ENCODE measurements around the gene RFX3. TPM values are rescaled to one million over a fixed set of nuclear protein-coding genes. Genes with fewer than 3 reads are reported as not detected.

The RFX3 gene
- total RNA-seq, 3 donors from 2014 or later, result 9.2 to 10.1 (median 9.4) TPM

GRCh38 chr9:3506164-3506563, 19.6 kb downstream of the RFX3 start:
- Mint-ChIP-seq H3K27me3 (ENCODE audit: low read depth) (no peaks in the 10 kb centered on the region), H3K36me3 (ENCODE audit: insufficient read depth) (peaks cover 9% of the 10 kb centered on the region), H3K4me1 (ENCODE audit: low read depth) (peaks cover 42% of the 10 kb centered on the region), H3K9me3 (no peaks in the 10 kb centered on the region), H3K4me3 (no peak overlapping the region)
- ATAC-seq (no peak), DNase-seq (no peak)

- DNase-seq, result no peak
- H3K9me3 Mint-ChIP-seq, result no peaks in the 10 kb centered on the region
These were observed 23.0 kb downstream of the RFX3 start for GRCh38 chr9:3502560-3503398.

DNA sequence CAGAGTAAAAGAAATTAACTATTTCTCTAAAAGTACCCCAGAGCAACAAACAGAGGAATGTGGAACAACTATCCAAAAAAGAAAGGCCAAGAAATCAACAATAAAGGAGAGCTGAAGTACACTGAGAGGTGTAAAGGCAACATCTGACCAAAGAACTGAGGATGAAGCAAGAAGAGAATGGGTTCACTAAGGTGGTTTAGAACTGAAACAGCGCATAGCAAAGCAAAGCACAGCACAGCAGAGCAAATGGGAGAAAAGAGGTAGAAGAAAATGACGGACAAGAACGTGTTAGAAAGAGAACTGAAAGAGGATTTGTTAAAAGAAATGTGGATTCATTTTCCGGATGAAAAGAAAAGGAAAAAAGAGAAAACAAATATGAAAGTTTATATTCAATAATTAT, 25.8 kb downstream of the RFX3 start:
- H3K36me3 Mint-ChIP-seq (ENCODE audit: insufficient read depth), result peaks cover 6% of the 10 kb centered on the region
- H3K9me3 Mint-ChIP-seq, result no peaks in the 10 kb centered on the region
- DNase-seq, result no peak
- H3K4me3 Mint-ChIP-seq, result no peak overlapping the region
- H3K27me3 Mint-ChIP-seq (ENCODE audit: low read depth), result no peaks in the 10 kb centered on the region
- no peak for ATAC-seq
- peaks cover 29% of the 10 kb centered on the region for H3K4me1 Mint-ChIP-seq (ENCODE audit: low read depth)

More at GRCh38 chr9:3502560-3503398, 23.0 kb downstream of the RFX3 start:
- no peak for ATAC-seq
- Mint-ChIP-seq H3K27me3 (ENCODE audit: low read depth) (no peaks in the 10 kb centered on the region), H3K4me3 (no peak overlapping the region), H3K4me1 (ENCODE audit: low read depth) (peaks cover 33% of the 10 kb centered on the region), H3K36me3 (ENCODE audit: insufficient read depth) (peaks cover 9% of the 10 kb centered on the region)

DNA sequence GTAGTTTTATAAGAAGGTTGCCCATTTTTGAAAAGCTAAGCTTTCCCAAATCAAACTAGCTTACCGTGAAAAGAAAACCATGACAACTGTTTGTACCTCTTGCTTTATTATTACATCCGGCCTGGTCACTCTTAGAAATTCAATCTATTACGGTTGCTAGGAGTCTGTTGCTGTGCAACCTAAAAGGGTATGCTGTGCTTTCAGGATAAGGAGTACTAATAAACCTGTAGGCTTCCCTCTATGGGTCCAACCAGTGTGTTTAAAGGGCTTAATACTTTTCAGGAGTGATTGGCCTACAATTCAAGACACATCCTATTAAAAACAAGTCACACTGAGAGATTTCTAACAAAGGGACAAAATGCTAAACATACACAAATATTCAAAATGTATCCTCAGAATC, 27.1 kb downstream of the RFX3 start:
- H3K36me3 Mint-ChIP-seq (ENCODE audit: insufficient read depth), result peaks cover 8% of the 10 kb centered on the region

DNA sequence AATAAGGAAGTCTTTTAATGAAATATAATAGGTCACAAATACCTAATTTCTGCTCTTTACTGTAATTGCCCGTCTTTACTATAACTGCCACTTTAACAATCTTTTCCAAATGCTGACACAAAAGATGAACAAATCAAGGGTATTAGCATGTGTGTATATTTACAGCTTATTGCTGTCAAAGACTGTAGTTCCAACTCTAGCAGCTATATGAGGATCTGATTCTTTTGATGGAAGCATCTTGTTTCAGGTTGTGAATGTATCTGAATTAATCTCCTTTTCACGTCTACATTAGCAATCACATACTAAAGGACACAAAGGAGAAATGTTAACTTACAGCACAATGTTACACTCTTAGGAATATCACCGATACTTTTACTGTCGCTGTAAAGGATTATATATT, 27.9 kb downstream of the RFX3 start:
- Mint-ChIP-seq H3K9me3 (peaks cover 4% of the 10 kb centered on the region), H3K36me3 (ENCODE audit: insufficient read depth) (peaks cover 9% of the 10 kb centered on the region)
- ATAC-seq, result no peak

More for the DNA sequence above, 27.1 kb downstream of the RFX3 start:
- Mint-ChIP-seq H3K9me3 (peaks cover 2% of the 10 kb centered on the region), H3K4me1 (ENCODE audit: low read depth) (peaks cover 30% of the 10 kb centered on the region), H3K27me3 (ENCODE audit: low read depth) (no peaks in the 10 kb centered on the region), H3K4me3 (no peak overlapping the region)
- DNase-seq, result no peak
- ATAC-seq, result no peak

GRCh38 chr9:3497401-3497800, 28.4 kb downstream of the RFX3 start:
- peaks cover 24% of the 10 kb centered on the region for H3K4me1 Mint-ChIP-seq (ENCODE audit: low read depth)
- no peak for DNase-seq
- H3K36me3 Mint-ChIP-seq (ENCODE audit: insufficient read depth), result peaks cover 5% of the 10 kb centered on the region
- no peaks in the 10 kb centered on the region for H3K27me3 Mint-ChIP-seq (ENCODE audit: low read depth)
- no peak for ATAC-seq
- H3K4me3 Mint-ChIP-seq, result no peak overlapping the region
- H3K9me3 Mint-ChIP-seq, result peaks cover 4% of the 10 kb centered on the region

More for the DNA sequence above, 27.9 kb downstream of the RFX3 start:
- H3K27me3 Mint-ChIP-seq (ENCODE audit: low read depth), result no peaks in the 10 kb centered on the region
- no peak for DNase-seq
- peaks cover 29% of the 10 kb centered on the region for H3K4me1 Mint-ChIP-seq (ENCODE audit: low read depth)
- no peak overlapping the region for H3K4me3 Mint-ChIP-seq

DNA sequence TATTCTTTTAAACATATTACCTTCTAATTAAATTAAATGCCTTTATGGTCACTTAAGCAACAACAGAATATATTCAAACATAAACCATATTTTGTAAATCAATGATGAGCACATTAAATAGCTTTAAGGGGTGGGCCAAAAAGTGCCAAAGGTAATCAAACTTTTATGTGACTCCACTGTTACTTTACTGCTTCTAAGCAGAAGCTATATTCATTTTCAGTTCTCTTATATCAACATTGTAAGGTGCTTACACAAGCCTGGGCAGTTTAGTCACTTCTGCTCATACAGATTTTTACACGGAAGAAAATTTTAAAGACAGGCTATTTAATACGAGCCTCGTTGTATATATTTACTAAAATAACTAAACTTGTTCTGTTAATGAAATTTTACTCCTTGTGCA, 29.9 kb downstream of the RFX3 start:
- ATAC-seq (no peak), DNase-seq (no peak)
- Mint-ChIP-seq H3K9me3 (peaks cover 4% of the 10 kb centered on the region), H3K36me3 (ENCODE audit: insufficient read depth) (peaks cover 11% of the 10 kb centered on the region), H3K27me3 (ENCODE audit: low read depth) (no peaks in the 10 kb centered on the region), H3K4me1 (ENCODE audit: low read depth) (peaks cover 32% of the 10 kb centered on the region), H3K4me3 (no peak overlapping the region)

DNA sequence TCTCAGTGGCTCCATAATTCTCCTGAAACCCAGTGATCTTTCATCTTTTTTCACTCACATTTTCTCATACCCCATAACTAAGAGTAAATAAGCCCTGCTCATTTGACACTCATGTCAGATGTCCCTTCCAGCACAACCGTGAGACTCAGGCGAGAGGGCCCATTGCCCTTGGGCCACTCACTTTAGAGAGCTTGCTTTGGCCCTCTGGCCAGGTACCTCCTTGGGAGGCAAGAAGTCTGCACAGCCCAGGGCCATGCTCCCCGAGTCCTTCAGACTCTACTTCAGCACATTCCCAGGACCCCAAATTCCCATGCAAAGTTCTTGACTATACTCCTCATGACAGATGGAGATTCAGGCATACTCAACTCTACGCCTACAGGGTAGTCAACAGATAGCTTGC, 33.6 kb downstream of the RFX3 start:
- ATAC-seq, result no peak
- H3K27me3 Mint-ChIP-seq (ENCODE audit: low read depth), result no peaks in the 10 kb centered on the region
- H3K4me3 Mint-ChIP-seq, result no peak overlapping the region
- H3K9me3 Mint-ChIP-seq, result peaks cover 4% of the 10 kb centered on the region
- no peak for DNase-seq
- peaks cover 13% of the 10 kb centered on the region for H3K36me3 Mint-ChIP-seq (ENCODE audit: insufficient read depth)
- H3K4me1 Mint-ChIP-seq (ENCODE audit: low read depth), result peaks cover 21% of the 10 kb centered on the region

DNA sequence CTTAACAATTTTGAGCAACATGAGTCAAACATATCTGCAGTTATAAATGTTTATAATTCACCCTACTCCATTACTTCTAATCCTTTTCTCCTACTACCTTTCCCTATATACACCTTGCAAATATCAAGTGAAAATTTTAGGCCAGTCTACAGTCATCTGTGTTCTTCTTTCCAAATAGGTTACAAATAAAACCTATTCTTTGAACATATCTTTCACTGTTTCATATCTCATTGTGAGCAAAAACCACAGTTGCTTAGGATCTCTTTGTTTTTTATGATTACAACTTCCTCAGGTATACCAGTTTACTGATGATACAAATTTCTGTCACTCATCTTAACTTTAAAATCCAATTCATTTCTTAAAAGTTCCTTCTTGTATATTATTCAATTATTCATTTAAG, 34.4 kb downstream of the RFX3 start:
- peaks cover 17% of the 10 kb centered on the region for H3K4me1 Mint-ChIP-seq (ENCODE audit: low read depth)
- H3K27me3 Mint-ChIP-seq (ENCODE audit: low read depth), result no peaks in the 10 kb centered on the region
- DNase-seq (no peak), ATAC-seq (no peak)
- peaks cover 13% of the 10 kb centered on the region for H3K36me3 Mint-ChIP-seq (ENCODE audit: insufficient read depth)
- no peak overlapping the region for H3K4me3 Mint-ChIP-seq
- peaks cover 4% of the 10 kb centered on the region for H3K9me3 Mint-ChIP-seq

GRCh38 chr9:3490957-3491356, 34.8 kb downstream of the RFX3 start:
- Mint-ChIP-seq H3K27me3 (ENCODE audit: low read depth) (no peaks in the 10 kb centered on the region), H3K36me3 (ENCODE audit: insufficient read depth) (peaks cover 13% of the 10 kb centered on the region), H3K4me1 (ENCODE audit: low read depth) (peaks cover 13% of the 10 kb centered on the region), H3K4me3 (no peak overlapping the region), H3K9me3 (peaks cover 4% of the 10 kb centered on the region)
- ATAC-seq, result no peak
- DNase-seq, result no peak

DNA sequence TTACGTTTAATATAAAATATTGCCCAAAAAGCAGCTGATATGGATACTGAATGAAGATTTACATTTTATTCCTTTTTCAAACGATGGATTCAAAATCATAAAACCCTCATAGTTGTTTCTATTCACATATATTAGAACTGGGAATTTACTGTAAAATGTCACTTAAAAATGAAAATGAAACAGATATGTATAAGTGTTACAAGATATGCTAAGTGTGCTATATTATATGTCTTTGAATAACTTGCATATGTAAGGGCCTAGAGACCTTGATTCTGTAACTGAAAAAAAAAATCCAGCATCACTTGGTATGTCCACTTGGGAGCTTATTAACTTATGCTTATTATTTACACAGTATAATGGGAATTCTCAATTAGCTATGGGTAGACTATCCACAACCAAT, 43.2 kb downstream of the RFX3 start:
- Mint-ChIP-seq H3K36me3 (ENCODE audit: insufficient read depth) (peaks cover 20% of the 10 kb centered on the region), H3K9me3 (peaks cover 7% of the 10 kb centered on the region)

DNA sequence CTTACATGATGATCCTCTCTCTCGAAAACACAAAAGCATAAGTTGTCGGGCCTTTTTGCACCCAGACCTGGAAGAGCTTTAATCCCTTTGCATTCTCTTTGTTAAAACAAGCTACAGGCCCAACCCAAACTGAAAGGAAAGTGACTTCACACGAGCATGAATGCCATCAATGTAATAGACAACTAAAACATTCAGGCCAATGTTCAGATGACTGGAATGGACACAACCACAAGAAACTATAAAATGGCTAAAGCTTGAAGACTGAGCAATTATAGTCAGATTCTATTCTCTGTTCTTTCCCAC, 45.5 kb downstream of the RFX3 start:
- H3K4me3 Mint-ChIP-seq, result no peak overlapping the region
- H3K36me3 Mint-ChIP-seq (ENCODE audit: insufficient read depth), result peaks cover 20% of the 10 kb centered on the region
- H3K4me1 Mint-ChIP-seq (ENCODE audit: low read depth), result peaks cover 55% of the 10 kb centered on the region
- ATAC-seq (no peak), DNase-seq (no peak)
- H3K27me3 Mint-ChIP-seq (ENCODE audit: low read depth), result no peaks in the 10 kb centered on the region
- H3K9me3 Mint-ChIP-seq, result peaks cover 7% of the 10 kb centered on the region

More for the DNA sequence above, 43.2 kb downstream of the RFX3 start:
- DNase-seq (no peak), ATAC-seq (no peak)
- H3K27me3 Mint-ChIP-seq (ENCODE audit: low read depth), result no peaks in the 10 kb centered on the region
- H3K4me1 Mint-ChIP-seq (ENCODE audit: low read depth), result peaks cover 40% of the 10 kb centered on the region
- no peak overlapping the region for H3K4me3 Mint-ChIP-seq

DNA sequence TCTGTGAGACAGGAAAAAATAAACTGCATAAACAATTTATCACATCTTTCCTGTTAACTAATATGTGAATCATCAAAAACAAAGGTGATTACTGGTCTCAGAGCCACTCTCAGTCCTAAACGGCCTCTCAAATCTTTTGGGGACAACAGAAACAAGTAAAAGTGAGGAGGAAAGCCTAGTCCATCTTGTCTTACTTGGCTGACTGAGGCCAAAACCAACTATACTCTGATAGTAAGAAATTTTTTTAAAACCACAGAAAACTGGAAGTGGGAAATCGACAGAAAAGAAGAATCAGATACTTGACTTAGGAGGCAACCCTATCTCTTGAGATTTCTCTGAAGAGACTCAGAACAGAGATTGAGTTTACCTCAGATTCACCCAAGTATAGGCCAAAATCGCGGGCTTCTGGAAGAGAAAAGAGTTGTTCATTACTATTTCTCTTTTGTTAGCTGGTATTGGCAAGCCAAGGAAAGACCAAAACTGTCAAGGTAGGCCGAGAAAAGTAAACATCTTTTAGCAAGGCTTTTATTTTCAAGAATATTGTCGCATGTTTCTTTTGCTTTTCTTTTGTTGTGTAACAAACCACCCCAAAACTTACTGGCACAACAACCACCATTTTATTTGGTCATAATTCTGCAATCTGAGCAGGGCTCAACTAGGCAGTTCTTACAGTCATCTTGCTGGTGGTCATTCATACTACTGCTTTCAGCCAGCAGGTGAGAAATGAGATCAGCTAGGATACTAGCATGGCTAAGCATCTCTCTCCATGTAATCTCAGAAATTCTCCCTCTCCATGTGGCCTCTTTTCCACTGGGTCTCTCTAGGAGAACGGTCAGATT, 46.1 kb downstream of the RFX3 start:
- peaks cover 23% of the 10 kb centered on the region for H3K36me3 Mint-ChIP-seq (ENCODE audit: insufficient read depth)

DNA sequence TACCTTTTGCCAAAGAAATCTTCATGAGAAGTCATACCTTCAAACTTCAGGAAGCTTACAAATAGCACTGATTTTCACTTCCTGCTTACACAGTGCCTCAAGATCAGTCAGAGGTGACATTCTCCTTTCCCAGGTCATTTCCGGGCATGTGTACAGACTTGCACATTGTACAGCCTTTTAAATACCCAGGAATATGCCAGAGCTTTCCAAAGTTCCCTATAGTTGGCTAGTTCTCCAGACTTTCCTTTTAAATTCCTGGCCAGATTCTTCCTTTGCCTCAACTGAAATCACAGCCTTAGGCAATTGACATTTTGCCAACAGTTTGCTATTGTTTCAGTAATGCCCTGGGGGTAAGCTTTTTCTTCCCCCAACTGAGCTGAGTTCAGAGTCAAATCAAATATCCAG, 47.2 kb downstream of the RFX3 start:
- DNase-seq, result no peak
- H3K4me1 Mint-ChIP-seq (ENCODE audit: low read depth), result peaks cover 70% of the 10 kb centered on the region
- peak overlapping the region; percentile 80 for H3K4me3 Mint-ChIP-seq
- peaks cover 7% of the 10 kb centered on the region for H3K9me3 Mint-ChIP-seq
- no peaks in the 10 kb centered on the region for H3K27me3 Mint-ChIP-seq (ENCODE audit: low read depth)
- no peak for ATAC-seq
- peaks cover 14% of the 10 kb centered on the region for H3K36me3 Mint-ChIP-seq (ENCODE audit: insufficient read depth)

More for the DNA sequence above, 46.1 kb downstream of the RFX3 start:
- Mint-ChIP-seq H3K4me1 (ENCODE audit: low read depth) (peaks cover 61% of the 10 kb centered on the region), H3K9me3 (peaks cover 7% of the 10 kb centered on the region), H3K27me3 (ENCODE audit: low read depth) (no peaks in the 10 kb centered on the region), H3K4me3 (peak overlapping the region; percentile 16)
- DNase-seq (no peak), ATAC-seq (no peak)

Data from activated T-cell treated with anti-CD3 and anti-CD28 coated beads, Interleukin-2, amount 50 U/mL, for 4 hours (primary cell).